Esophagus muscularis mucosa (tissue), 3 donors: ENCODE data around the gene PACRG.

Experiments
- POLR2A ChIP-seq: fragments of 450-650 bp; IDR thresholded peaks from one replicate; pipeline ENCODE4 v1.6.1; 2017; ENCODE audit warnings: antibody characterized with exemption, moderate library complexity, mild to moderate bottlenecking, low read depth
- POLR2AphosphoS5 ChIP-seq, 2 donors: sonication (generic); formaldehyde crosslinking; IDR thresholded peaks; one replicate each; pipeline ENCODE4 v1.6.1; 2017; ENCODE audit warnings: antibody characterized with exemption in 2 of 2
- TF ChIP-seq, protein P1 (sequence below), 3 experiments: fragments of 200-600 bp in 2 of 3; fragments of 450-650 bp in 1 of 3; sonication (generic) in 2 of 3; IDR thresholded peaks; one replicate each; pipeline ENCODE4 v1.5.1; 2017 to 2019; ENCODE audit warnings: antibody characterized with exemption in 3 of 3, mild to moderate bottlenecking in 2 of 3, moderate library complexity in 1 of 3

DNA sequence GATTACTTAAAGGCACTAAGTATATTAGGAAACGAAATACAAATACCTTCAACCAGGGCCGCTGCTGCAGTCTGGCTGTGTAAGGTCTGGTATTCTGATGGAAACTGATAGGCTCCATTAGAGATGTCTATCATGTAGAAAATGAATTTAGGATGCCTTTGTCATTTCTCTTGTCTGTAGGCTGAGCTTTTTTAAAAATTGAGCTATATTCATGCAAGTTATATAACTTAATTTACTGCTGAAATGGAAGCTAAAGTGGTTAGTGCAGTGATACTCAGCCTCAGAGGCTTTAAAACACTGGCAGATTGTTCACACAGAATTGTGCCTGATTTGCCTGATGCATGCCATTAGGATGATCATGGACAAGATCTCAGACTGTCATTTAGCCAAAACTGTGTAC is 400.6 kb downstream of the PACRG start:
- no peak for TF ChIP-seq POLR2A
- TF ChIP-seq, protein P1, sequence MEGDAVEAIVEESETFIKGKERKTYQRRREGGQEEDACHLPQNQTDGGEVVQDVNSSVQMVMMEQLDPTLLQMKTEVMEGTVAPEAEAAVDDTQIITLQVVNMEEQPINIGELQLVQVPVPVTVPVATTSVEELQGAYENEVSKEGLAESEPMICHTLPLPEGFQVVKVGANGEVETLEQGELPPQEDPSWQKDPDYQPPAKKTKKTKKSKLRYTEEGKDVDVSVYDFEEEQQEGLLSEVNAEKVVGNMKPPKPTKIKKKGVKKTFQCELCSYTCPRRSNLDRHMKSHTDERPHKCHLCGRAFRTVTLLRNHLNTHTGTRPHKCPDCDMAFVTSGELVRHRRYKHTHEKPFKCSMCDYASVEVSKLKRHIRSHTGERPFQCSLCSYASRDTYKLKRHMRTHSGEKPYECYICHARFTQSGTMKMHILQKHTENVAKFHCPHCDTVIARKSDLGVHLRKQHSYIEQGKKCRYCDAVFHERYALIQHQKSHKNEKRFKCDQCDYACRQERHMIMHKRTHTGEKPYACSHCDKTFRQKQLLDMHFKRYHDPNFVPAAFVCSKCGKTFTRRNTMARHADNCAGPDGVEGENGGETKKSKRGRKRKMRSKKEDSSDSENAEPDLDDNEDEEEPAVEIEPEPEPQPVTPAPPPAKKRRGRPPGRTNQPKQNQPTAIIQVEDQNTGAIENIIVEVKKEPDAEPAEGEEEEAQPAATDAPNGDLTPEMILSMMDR (IDR thresholded peaks at IDR 0.05): no peak
- TF ChIP-seq POLR2AphosphoS5 (IDR thresholded peaks at IDR 0.05): no peak
